Activated CD4-positive, CD25-positive, alpha-beta regulatory T cell treated with anti-CD3 and anti-CD28 coated beads, Interleukin-2, amount 50 U/mL, for 24 hours (primary cell): ENCODE data around the gene PARVA.

Experiments
- ATAC-seq, 2 donors: fragments of 150-1000 bp; cut with Tn5 transposase; one replicate each; pipeline ENCODE4 v1.10.0; 2021; ENCODE audit warnings: mild to moderate bottlenecking in 1 of 2, moderate library complexity in 1 of 2

PARVA gene

DNA sequence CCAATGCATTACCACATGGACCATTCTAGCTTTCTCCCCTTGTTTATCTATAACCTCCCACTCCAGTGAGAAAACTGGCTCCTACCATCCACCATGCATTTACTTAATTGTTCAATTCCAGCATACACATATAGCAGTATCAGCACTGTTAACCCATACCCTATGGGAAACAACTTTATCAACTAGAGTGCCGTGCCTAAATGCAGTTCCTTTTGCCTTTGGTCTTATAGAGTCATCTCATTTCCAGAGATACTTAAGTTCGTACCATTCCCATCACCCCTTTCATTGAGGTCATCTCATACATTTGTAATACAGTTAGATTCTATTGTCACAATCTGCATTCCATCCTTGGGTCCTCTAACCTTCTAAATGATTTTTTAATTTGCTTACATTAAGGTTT, 86.9 kb downstream of the PARVA start:
- ATAC-seq, result no peak

DNA sequence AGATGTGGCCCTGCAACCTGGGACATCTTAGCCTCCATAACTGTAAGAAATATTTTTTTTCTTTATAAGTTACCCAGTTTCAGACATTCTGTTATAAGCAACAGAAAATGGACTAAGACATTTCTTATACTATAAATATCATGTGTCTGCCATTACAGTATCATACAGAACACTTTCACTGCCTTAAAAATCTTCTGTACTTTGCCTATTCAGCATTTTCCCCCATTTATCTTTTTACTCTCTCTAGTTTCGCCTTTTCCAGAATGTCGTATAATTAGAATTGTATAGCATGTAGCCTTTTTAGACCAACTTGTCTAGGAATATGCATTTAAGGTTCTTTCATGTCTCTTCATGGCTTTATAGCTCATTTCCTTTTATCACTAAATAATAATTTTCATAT, 88.0 kb downstream of the PARVA start:
- no peak for ATAC-seq

DNA sequence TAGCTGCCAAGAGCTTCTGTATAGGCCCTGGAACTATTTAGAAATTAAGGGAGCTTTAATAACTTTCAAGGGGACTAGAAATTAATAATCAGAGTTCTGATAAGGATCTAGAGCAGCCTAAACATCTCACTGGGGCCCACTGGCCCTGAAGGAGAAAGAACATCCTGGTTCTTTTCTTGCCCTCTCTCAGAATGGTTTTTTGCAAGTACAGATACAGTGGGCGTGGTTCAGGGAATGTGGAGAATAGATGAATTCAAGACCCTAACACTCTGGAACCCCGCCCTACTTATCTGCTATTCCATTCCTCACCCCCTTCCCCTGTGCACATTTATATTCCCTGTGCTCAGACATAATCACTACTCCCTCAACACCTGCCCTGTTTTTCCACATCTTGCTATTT, 90.2 kb downstream of the PARVA start:
- no peak for ATAC-seq

DNA sequence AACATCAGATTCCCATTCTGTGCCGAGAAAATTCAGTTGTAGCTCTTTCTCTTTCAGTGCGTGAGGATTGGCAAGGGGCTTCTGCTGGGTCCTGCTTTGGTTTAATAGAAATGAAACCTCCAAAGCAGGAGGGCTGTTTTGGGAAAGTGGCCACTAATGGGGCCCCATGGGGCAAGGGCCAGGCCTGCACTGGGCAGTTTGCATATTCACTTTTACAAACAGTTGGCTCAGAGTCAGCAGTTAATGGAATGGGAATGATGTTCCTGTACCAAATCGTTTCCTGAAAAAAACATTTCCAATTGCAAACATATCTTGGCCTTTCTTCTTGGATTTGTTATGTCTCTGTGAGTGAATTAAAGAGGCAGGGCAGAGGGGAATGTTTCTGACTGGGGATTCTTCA, 92.1 kb downstream of the PARVA start:
- no peak for ATAC-seq

DNA sequence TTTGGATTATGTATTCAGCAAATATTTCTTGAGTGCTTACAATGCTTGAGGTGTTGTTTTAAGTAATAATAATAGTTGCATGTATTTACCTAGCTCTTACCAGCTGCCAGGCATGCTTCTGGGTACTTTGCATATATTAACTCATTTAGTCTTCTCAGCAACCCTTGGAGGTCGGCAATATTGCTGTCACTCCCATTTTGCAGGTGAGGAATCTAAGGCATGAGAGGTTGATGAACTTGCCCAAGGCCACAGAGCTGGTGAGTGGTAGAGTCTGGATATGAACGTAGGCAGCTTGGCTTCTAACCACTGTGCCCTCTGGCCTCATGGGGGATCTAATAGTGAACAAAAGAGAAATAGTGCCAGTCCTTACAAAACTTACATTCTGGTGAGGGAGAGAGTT, 92.9 kb downstream of the PARVA start:
- no peak for ATAC-seq

DNA sequence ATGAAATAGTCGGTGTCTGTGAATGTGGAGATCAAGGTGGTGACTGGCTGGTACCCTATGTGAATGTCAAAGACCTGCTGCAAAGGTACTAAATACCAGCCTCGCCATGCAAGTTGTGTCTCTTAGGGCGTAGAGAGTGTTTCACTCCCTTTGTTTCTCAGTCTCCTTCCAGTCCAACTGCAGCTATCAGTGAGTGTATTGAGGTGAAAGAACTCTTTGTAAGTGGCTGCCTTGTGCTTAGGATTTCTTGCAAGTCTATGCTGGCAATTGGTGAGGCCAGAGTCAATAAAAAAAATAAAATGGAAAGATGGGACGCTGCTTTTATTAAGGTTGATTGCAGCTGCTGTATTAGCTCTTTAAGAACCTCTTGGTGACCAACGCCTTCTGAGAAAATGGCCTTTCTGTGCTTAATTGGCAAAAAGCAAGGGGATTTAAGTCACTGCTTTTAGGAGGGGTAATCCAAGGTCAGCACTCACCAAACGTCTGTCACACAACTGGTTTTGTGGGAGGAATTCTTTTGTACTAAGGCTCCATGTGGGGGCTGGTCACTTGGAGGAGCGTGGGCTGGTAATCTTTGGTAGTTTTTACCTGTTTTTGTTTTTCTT, 95.1 kb downstream of the PARVA start:
- no peak for ATAC-seq

DNA sequence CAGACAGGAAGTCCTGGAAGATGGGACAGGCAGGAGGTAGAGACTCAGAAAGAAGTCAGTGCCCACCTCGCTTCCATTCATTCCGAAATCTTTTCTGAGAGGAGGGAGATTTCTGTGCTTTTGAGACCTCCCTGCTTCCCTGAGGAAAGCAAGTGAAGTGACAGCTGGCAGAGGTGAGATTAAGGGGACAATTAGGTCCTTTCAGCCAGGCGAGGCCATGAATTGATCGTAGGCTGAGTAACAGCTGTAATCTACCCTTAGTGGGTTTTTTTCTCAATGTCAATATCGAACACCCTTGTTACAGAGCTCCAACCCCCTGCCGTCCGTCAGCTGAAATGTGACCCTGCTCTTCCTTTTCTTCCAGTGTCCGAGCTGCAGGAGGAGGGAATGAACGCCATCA, 96.0 kb downstream of the PARVA start:
- ATAC-seq, result no peak

DNA sequence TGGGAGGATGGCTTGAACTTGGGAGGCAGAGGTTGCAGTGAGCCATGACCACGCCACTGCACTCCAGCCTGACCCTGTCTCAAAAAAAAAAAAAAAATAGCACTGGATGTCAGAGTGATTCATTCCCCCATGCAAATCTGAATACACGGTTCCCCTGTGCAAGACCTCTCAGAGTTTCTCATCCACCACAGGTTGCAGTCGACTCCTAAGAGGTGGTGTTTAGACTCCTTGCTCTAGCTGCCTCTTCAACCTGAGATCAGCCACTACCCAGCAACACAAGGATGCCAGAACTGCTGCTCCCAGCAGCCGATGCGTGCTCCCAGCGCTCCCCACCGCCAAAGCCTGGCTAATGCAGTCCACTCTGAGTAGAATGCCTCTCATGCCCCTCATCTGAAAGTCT, 97.5 kb downstream of the PARVA start:
- no peak for ATAC-seq

DNA sequence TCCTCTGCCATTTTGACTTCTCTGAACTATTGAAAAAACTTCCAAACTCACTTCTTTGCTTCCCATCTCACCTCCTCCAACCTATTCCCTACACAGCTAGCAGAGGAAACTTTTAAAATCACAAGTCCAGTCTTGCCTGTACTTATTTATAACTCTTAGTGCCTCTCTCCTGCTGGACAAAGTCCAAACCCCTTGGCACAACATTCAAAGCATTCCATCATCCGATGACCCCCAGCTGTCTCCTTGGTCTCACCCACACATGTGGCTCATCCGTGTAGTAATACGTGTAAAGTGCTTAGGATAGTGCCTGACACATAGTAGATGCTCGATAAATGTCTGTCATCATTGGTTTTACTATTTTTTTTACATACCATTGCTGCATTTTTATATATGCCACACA, 101.4 kb downstream of the PARVA start:
- ATAC-seq, result no peak

DNA sequence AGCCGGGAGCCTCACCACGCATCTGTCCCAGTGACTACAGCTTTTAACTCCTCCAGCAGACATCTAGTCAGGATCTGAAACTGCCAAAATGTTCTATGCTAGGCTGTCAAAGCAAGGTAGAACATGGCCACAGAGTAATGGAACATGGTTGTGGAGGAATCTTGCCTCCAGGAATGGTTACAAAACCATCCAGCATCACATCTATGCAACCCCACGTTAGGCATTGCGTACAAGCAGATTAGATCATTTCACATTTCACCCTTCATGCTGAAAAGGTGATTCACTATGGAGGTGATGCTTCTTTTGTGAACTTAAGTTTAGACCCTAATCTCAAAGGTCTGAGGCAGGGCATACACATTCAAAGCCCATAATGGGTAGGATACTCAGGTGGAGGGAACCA, 103.0 kb downstream of the PARVA start:
- ATAC-seq, result no peak

DNA sequence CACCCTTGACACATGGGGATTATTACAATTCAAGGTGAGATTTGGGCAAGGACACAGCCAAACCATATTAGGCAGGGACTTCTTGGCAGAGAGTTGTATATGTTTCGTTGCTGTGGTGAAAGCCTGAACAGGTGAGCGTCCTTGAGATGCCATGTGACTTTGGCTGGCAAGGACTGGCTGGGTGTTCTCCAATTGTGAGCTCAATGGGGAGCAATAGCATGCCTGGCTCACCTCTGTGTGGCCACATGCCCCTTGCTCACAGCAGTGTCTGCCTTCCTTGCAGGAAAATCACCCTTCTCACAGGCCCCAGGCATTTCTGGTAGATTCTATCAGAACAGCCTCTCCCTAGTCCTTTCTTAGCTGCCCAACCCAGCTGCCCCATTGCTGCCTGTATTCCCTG, 105.5 kb downstream of the PARVA start:
- no peak for ATAC-seq

DNA sequence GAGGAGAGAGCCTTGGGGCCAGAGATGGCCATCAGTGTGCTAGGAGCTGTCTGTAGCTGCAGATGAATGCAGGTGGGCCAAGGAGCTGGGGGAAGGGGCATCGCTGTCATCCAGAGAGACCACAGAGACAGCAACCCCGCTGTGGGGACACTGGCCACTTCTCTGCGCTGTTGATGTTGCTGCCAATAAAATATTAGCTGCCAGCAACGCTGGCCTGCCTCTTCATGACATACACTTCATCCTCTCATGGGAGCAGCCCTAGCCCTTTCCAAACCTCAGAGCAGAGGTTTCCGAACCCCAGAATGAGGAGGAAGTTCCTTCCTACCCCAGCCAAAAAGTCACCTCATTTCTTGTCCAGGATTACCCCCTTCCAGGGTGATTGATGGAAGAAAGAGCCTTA, 106.2 kb downstream of the PARVA start:
- no peak for ATAC-seq

DNA sequence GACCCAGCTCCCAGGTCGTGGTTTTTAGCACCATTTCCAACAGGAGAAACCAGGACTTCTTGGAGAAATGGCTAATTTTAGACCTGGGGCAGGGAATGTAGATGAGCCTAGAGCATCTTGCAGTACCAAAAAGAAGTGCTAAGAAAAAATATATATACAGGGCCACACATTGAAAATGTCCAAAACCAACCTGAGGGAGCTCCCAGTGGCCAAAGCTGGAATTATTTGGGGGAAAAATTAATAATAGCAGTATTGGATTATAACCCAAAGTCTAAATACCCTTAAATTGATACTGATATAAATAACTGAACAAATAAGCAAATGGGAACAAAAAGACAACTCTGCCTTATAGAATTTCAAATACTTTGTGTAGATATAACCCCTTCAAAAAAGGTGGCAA, 108.0 kb downstream of the PARVA start:
- ATAC-seq, result no peak

DNA sequence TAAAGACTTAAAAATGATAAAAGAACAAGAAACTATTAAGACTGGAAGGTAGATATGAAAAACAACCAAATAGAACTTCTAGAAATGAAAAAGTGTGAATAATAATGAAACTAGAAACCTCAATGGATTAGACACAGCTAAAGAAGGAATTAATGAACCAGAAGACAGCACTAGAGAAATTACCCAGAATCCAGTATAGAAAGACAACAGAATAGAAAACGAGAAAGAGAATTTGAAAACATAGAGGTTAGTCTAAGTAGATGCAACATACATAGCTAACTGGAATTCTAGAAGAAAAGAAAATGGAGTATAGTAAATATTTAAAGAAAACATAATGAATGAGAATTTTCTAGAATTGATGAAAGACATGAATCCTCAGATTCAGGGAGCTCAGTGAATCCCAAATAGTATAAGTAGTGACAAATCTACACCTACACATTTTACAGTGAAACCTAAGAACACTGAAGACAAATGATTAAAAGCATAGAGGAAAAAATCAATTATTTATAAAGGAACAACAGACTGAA, 111.9 kb downstream of the PARVA start:
- ATAC-seq, result no peak

DNA sequence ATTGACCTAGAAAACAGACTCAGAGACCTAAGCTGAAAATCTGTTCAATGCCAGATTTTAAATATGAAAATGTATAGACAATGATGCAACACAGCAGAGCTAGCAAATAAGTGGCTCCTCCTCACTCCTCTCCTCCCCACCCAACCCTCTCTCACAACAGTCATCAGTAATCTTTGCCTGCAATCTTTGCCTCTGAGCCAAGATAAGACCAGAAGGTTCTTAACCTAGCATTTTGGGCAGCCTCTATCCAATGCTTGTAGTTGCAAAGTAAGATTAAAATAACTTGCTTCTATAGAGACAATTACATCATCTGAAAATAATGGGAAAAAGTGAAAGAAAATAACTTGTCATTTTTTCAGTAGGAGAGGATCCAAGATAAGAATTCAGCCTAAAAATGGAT, 117.3 kb downstream of the PARVA start:
- no peak for ATAC-seq

DNA sequence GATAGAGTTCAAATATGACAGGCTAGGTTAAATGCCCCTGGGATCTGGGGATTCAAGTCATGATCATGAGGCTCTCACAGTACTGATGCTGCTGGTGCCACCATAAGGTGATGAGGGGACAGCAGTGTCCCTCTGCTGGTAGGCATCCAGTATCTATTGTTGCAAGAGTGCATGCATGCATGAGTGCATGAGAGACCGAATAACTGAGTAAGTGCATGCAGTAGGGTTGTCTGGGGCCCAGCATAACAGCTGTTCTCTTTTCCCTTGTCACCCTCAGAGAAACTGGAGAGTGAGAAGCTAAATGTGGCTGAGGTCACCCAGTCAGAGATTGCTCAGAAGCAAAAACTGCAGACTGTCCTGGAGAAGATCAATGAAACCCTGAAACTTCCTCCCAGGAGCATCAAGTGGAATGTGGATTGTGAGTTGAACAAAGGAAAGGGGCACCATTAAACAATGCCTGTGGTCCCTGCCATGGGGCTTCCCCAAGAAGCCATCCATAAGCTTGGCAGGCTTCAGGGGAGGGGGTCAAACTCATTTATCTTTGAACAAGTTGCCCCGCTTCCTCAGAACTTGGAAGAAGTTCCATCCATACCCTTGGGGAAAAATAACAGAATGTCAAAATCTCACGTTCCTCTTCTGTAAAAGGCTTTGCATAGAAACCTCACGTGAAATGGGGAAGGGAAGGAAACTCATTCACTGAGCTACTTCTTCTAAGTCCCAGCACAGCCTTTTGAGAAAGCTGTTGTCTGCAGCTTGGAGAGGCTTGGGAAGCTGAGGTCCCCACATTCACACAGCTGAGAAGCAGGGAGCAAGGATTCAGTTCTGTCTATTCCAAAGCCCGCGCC, 119.0 kb downstream of the PARVA start:
- ATAC-seq, result no peak

DNA sequence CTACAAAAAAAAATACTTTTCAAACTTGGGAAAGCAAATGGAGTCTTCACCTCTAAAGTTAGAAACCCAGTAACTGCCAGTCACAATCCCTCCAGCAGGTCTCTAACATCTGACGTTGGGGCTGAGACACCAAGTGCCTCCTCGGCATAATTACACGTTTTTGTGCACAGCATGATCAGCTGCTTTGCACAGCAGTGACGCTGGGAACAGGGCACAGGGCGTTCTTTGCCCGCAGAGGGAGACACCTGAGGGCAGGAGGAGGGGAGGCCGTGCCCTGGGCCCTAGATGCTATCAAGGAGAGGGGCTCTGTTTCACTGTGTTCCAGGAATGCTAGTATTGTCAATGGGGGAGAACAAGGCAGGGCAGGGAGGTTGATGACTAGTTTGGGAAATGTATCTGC, 120.1 kb downstream of the PARVA start:
- no peak for ATAC-seq

DNA sequence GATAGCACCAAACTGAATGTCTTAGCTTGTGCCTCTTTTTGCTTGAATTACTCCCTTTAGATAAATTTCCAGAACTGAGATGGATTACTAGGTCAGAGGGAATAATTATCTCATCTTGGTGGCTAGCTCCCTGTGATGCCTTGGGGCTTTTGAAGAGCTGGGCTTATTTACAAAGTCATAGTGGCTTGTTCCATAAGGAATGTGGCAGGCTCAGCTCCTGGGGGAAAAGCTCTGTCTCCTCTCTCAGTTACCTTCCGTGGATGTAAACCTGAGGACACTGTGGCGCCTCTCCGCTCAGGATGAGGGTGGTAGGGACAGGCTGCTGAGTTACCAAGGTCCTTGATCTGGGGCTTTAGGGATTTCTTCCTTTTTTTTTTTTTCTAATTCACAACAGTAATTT, 121.7 kb downstream of the PARVA start:
- no peak for ATAC-seq

DNA sequence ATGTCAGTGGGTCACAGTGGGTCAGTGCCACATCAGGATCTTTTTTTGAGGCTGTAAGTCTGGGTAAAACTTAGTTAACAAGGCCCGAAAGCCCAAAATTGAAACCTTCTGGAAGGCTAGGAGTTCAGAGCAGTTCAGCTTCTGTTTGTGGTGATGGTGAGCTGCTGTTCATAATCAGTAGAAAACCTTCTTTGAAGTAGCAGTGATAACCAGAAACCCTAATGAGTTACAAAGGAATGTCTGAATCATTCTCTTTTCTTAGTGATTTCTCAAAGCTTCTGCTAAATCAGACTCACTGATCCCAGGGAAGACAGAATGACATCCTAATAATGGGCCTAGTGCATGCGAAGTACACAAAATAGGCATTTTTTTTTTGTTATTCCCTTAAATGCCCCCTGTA, 124.7 kb downstream of the PARVA start:
- no peak for ATAC-seq

DNA sequence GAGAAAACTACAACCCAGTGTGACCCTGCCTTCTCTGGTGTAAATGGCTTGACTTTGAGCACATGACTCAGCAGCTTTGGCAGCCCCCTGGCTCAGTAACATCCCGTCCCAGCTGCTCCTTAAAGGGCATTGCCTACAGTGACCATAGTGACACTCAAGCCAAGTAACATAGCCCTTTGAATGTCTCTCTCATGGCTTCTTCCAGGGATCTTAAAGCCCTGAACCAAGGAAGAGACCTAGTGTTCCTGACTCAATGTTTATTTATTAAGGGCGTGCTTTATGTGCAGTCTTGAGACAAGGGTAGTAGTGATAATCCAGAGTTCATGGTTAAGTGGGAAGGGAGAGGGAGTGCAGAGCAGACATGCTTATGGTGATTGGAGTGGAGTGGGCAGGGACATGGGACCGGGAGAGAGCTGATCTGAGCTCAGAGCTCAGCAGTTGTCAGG, 125.7 kb downstream of the PARVA start:
- no peak for ATAC-seq

DNA sequence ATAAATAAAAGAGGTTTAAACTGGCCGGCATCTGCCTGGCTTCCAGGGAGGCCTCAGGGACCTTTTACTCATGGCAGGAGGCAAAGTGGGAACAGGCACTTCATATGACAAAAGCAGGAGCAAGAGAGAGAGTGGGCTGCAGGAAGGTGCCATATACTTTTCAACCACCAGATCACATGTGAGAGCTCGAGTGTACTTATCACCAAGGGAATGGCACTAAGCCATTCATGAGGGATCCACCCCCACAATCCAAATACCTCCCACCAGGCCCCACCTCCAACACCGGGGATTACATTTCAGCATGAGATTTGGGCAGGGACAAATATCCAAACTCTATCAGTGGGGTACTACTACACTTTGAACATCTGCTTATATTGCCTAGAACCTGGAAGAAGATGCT, 126.5 kb downstream of the PARVA start:
- no peak for ATAC-seq

DNA sequence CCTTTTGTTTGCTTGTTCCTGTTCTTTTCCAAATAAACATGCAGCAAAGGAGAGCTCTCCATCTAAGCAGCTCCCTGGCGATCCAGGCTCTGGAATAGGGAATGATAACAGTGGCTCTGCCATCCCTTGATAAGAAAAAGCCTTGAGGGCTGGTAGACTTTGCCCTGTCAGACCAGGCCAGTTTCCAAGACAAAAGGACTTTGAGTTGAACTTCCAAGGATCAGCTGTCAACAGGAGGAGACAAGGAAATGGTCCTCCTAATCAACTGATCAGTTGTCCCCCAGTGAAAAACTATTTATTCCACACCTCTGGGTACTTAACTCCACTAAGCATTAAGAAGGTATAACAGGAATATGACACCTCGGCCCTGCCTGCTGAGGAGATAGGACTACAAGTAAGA, 127.8 kb downstream of the PARVA start:
- no peak for ATAC-seq

DNA sequence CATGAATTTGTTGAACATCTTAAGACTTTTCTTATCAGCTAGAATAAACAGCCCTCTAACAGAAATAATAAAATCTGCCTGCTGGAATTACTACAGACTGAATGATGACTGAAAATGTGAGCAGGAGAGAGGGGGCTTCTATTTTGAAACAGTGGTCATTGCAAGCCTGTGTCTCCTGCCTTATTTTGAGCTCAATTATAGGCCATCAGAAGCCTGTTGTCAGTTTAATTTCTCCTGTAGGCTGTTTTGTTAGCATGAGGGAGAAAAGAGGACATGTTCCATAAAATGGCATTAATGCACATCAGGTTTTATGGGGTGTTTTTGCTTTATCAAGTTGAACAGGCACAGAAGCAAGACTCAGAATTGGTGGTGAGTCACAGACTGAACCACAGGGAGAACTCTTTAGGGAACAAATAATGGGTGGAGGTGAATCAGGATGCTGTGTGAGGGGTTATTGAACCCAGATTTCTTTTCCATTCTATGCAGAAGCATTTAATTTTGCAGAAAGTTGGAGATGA, 129.1 kb downstream of the PARVA start:
- no peak for ATAC-seq

DNA sequence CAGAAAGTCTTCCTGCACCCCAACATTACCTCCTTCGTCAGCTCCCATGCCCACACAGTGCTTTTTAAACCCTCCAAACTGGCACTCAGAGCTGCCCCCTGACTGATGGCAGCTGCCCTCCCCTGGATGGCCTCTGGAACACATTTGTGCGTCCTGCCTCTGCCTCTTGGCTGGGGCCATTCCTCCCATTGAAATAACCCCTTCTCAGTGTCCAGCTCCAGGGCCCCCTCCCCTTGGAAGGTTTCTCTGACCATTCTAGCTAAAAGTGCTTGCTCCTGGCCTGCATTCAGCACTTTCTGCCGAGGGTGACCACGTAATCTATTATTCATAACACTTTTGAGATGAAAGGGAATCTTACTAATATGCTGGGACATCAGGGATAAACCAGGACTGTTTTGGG, 130.0 kb downstream of the PARVA start:
- ATAC-seq, result no peak
